GM12872 (cell line): Measurements from ENCODE around the gene LILRB3.

Experiments
- CTCF ChIP-seq: IDR thresholded peaks from 3 replicates; pipeline ENCODE4 v1.5.1; 2011; ENCODE audit warnings: low read depth, mild to moderate bottlenecking, low read length, moderate library complexity; ENCODE audit not compliant: insufficient read depth

Gene LILRB3

GRCh38 chr19:54256250-54257115 lies 33.7 kb upstream of the LILRB3 start:
- TF ChIP-seq CTCF = no peak

GRCh38 chr19:54255105-54255775 lies 32.4 kb upstream of the LILRB3 start:
- no peak for TF ChIP-seq CTCF

GRCh38 chr19:54254195-54254906 lies 31.5 kb upstream of the LILRB3 start:
- TF ChIP-seq CTCF = no peak

- no peak for TF ChIP-seq CTCF
These were observed 30.8 kb upstream of the LILRB3 start for GRCh38 chr19:54253331-54254194.

- TF ChIP-seq CTCF = no peak
These were observed 30.0 kb upstream of the LILRB3 start for GRCh38 chr19:54252845-54253244.

- TF ChIP-seq CTCF = no peak
These were observed 29.4 kb upstream of the LILRB3 start for GRCh38 chr19:54252243-54252642.
